Activated T-helper 17 cell treated with anti-CD3 and anti-CD28 coated beads, Interleukin-2, amount 50 U/mL, for 72 hours (primary cell): ENCODE data around the gene PTTG1. TPM values are rescaled to one million over a fixed set of nuclear protein-coding genes. Genes with fewer than 3 reads are reported as not detected.
A peak's percentile ranks its signal among the peaks of the same experiment; 100 is the strongest.

Source experiments
- ATAC-seq: fragments of 150-1000 bp; cut with Tn5 transposase; replicated peaks from 2 replicates; pipeline ENCODE4 v1.10.0; 2021; ENCODE audit warnings: mild to moderate bottlenecking, moderate library complexity
- H3K27ac Mint-ChIP-seq: one replicate; pipeline ENCODE4 v1.8.0; 2022; ENCODE audit warnings: mixed read lengths
- H3K27me3 Mint-ChIP-seq: one replicate; pipeline ENCODE4 v1.8.0; 2022; ENCODE audit warnings: mixed read lengths
- H3K36me3 Mint-ChIP-seq: one replicate; pipeline ENCODE4 v1.8.0; 2022; ENCODE audit warnings: low read depth, mild to moderate bottlenecking, mixed read lengths
- H3K4me1 Mint-ChIP-seq: one replicate; pipeline ENCODE4 v1.8.0; 2022; ENCODE audit warnings: mixed read lengths
- H3K4me3 Mint-ChIP-seq: one replicate; pipeline ENCODE4 v1.8.0; 2022; ENCODE audit warnings: mild to moderate bottlenecking, mixed read lengths
- H3K9me3 Mint-ChIP-seq: one replicate; pipeline ENCODE4 v1.8.0; 2022; ENCODE audit warnings: mixed read lengths
- total RNA-seq, 2 donors: library from RNA; stranded (reverse); gene quantifications; one replicate each; pipeline ENCODE4 v1.2.3, GENCODE V29; 2022

Gene PTTG1
- total RNA-seq = 100 to 1,000 TPM; 172 to 221 TPM

DNA sequence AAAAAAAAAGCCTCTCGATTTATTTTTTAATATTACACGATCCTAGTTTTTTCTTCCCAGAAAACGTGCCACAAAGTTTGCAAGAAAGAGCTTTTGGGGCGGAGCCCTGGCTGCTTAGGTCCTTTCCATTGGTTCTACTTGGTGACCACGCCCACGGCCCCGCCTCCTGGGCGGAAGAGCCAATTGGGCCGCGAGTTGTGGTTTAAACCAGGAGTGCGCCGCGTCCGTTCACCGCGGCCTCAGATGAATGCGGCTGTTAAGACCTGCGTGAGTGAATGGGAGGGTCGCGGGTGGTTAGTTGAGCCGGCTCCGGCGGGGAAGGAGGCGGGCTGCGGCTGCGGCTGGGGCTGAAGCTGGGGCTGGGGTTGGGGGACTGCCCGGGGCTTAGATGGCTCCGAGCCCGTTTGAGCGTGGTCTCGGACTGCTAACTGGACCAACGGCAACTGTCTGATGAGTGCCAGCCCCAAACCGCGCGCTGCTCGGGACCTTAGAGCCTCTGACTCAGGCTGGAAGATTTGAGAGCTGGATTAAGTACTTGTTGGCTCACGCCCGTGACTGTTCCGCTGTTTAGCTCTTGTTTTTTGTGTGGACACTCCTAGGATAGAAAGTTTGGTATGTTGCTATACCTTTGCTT lies at the start of gene PTTG1:
PTTG1 (plus strand) TSS at position 231 of the 634 bp plus-strand sequence. CDS start 458 bp downstream, outside the sequence.
- H3K4me3 Mint-ChIP-seq = peak within 1 kb of the TSS; percentile 93
- no peaks in the 10 kb centered on the region for H3K27me3 Mint-ChIP-seq
- ATAC-seq = peak; percentile 84
- H3K4me1 Mint-ChIP-seq = peaks cover 40% of the 10 kb centered on the region
- H3K27ac Mint-ChIP-seq = peak within 1 kb of the TSS; percentile 89
- H3K9me3 Mint-ChIP-seq = no peaks in the 10 kb centered on the region
- peaks cover 65% of the 10 kb centered on the region for H3K36me3 Mint-ChIP-seq

DNA sequence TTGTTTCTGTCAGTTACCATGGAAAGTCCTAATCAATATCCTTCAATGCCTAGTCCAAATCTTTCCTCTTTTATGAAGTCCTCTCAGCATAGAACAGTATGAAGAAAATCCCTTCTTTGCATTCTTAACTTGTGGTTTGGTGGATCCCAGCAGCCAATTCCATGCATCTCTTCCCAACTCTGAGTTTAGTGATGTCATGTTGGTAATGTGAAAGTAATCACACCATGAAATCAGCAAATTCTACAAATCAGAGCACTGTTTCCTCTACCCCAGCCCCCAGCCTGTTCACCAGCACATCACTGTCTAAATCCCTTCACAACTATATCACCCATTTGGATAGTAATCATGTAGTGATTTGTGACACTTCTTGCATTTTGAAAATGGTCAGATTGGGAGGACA lies 46.5 kb upstream of the PTTG1 start:
- ATAC-seq = no peak

DNA sequence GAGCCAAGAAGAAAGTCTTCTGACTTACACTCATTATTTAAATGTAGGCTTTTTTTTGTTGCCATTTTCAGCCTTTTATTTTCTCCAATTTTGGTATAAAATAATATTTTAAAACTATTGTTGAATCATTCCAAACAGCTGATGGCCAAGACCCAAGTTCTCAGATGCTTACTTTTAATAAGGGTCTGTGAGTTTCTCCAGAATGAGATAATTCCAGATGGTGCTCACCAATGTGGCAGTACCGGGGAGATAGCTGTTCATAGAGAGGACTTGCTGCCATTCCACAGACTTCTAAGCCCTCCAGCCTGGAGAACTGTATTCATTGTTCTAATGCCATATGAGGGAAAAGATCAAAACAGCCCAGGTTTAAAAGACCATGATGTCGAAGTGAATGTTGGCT lies 46.0 kb upstream of the PTTG1 start:
- no peak for ATAC-seq
- no peak overlapping the region for H3K27ac Mint-ChIP-seq
- peaks cover 3% of the 10 kb centered on the region for H3K4me1 Mint-ChIP-seq
- no peak overlapping the region for H3K4me3 Mint-ChIP-seq
- no peaks in the 10 kb centered on the region for H3K9me3 Mint-ChIP-seq
- peaks cover 51% of the 10 kb centered on the region for H3K27me3 Mint-ChIP-seq
- H3K36me3 Mint-ChIP-seq = no peaks in the 10 kb centered on the region

More for the DNA sequence above, 46.5 kb upstream of the PTTG1 start:
- Mint-ChIP-seq H3K36me3 (no peaks in the 10 kb centered on the region), H3K27ac (no peak overlapping the region), H3K27me3 (peaks cover 54% of the 10 kb centered on the region), H3K4me3 (no peak overlapping the region), H3K4me1 (peaks cover 3% of the 10 kb centered on the region), H3K9me3 (no peaks in the 10 kb centered on the region)

DNA sequence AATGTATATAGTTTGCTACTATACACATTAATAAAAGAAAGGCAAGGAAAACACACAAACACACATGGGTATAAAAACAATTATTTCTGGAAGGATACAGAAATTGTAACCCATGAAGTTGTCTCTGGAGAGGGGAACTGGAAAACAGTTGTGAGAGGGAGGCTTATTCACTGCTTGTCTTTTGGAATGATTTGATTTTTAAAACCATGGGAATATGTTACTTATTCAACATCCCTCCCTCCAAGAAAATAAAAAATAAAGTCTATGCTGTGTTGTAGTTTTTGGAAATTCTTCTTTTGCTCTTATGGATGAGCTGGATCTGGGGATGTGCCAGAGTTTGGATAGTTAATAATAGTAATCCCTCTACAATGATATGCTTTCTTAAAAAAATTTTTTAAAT lies 45.2 kb upstream of the PTTG1 start:
- no peak for ATAC-seq
- Mint-ChIP-seq H3K27ac (no peak overlapping the region), H3K4me3 (no peak overlapping the region), H3K36me3 (no peaks in the 10 kb centered on the region), H3K27me3 (peaks cover 44% of the 10 kb centered on the region), H3K9me3 (no peaks in the 10 kb centered on the region), H3K4me1 (no peaks in the 10 kb centered on the region)

DNA sequence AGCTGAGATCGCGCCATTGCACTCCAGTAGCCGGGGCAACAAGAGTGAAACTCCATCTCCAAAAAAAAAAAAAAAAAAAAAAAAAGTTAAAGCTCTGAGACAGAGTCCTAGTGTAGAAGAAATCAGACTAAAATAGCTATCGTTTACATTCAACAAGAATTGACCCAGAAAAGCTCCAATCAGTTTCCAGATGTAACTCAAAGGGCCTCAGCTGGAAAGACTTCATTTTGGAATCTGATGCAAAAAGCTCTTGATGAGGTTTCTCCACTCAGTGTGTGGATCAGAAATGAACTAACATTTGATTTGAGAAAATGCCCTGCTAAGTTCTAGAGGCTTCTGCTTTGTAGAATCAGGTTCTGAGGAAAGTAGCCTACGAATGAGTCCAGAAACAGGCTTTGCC lies 44.0 kb upstream of the PTTG1 start:
- Mint-ChIP-seq H3K27me3 (peaks cover 34% of the 10 kb centered on the region), H3K9me3 (no peaks in the 10 kb centered on the region), H3K27ac (no peak overlapping the region), H3K4me3 (no peak overlapping the region), H3K36me3 (no peaks in the 10 kb centered on the region), H3K4me1 (no peaks in the 10 kb centered on the region)
- ATAC-seq = no peak

DNA sequence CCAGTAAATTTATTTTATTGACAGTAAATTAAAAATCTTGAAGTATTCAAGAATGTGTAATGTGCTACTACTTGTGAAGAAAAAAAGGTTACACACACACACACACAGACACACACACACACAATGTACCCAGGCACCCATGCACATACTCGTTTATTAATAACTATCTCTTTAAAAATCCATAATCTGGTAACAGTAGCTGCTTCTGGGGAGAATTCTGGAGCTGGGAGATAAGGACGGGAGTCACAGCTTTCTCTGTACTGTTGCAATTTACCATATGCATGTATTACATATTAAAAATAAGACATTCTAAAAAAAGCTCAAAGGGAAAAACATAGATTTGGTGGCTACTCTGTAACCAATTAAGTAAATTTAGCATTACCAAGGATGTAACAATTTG lies 43.3 kb upstream of the PTTG1 start:
- no peaks in the 10 kb centered on the region for H3K36me3 Mint-ChIP-seq
- ATAC-seq = no peak
- no peaks in the 10 kb centered on the region for H3K4me1 Mint-ChIP-seq
- H3K9me3 Mint-ChIP-seq = no peaks in the 10 kb centered on the region
- no peak overlapping the region for H3K4me3 Mint-ChIP-seq
- H3K27me3 Mint-ChIP-seq = peaks cover 29% of the 10 kb centered on the region
- no peak overlapping the region for H3K27ac Mint-ChIP-seq

DNA sequence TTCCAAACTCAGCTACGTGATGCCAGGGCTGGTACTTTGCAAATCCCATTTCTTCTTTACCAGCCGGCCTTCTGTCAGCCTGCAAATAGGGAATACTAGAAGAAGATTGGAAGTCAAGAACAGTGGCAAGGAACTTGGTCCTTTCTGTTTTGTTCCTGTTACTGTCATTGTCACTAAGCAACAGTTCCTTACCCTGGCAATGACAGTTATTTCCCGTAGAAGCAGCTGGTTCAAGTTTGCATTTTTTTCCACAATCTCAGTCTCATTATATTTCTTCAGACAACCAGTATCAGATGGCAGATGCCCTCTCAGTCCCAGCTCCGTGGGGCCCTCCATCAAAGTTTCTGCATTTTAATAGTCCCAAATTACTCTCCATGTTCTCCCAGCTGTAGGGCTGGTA lies 42.1 kb upstream of the PTTG1 start:
- H3K4me3 Mint-ChIP-seq = no peak overlapping the region
- H3K9me3 Mint-ChIP-seq = no peaks in the 10 kb centered on the region
- no peaks in the 10 kb centered on the region for H3K4me1 Mint-ChIP-seq
- no peak for ATAC-seq
- H3K27ac Mint-ChIP-seq = no peak overlapping the region
- peaks cover 21% of the 10 kb centered on the region for H3K27me3 Mint-ChIP-seq
- no peaks in the 10 kb centered on the region for H3K36me3 Mint-ChIP-seq

DNA sequence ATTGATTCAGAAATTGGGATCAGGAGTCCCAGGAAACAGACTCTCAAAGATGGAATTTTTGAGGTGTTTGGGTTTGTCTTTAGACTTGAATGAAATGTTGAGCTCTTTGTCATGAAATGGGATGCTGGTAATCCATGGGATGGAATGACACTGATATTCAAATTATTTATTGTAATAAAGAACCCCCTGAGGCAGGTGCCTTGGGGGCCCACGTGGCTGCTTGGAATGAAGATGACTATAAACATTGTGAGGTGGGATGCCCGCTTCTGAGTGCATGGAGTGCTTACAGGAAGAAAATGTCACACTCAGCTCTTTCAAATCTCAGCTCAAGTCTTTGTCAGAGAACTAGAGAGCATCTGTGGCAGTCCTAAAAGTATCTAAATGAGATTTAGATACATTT lies 41.6 kb upstream of the PTTG1 start:
- no peaks in the 10 kb centered on the region for H3K4me1 Mint-ChIP-seq
- H3K9me3 Mint-ChIP-seq = no peaks in the 10 kb centered on the region
- H3K27ac Mint-ChIP-seq = no peak overlapping the region
- no peak overlapping the region for H3K4me3 Mint-ChIP-seq
- H3K36me3 Mint-ChIP-seq = no peaks in the 10 kb centered on the region
- H3K27me3 Mint-ChIP-seq = peaks cover 18% of the 10 kb centered on the region
- no peak for ATAC-seq

DNA sequence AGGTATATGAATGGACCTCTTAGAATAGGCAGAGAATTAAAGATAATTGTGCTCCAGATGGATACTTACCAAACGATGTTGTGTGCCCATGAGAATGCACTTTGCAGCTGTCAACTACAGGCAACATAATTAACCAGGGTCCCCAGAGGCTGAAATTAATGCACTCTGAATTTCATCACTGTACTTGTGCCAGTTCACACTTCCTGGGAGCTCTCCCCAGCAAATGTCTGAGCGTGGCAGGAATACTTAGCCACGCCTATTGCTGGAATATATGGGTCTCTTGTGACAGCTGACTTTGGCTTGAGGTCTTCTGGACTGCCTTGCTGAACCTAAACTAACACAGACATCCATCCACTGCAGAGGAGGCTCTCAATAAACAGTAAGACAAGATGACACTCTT lies 39.3 kb upstream of the PTTG1 start:
- Mint-ChIP-seq H3K4me1 (no peaks in the 10 kb centered on the region), H3K36me3 (no peaks in the 10 kb centered on the region), H3K4me3 (no peak overlapping the region), H3K27ac (no peak overlapping the region), H3K9me3 (peaks cover 4% of the 10 kb centered on the region), H3K27me3 (peaks cover 10% of the 10 kb centered on the region)
- no peak for ATAC-seq

DNA sequence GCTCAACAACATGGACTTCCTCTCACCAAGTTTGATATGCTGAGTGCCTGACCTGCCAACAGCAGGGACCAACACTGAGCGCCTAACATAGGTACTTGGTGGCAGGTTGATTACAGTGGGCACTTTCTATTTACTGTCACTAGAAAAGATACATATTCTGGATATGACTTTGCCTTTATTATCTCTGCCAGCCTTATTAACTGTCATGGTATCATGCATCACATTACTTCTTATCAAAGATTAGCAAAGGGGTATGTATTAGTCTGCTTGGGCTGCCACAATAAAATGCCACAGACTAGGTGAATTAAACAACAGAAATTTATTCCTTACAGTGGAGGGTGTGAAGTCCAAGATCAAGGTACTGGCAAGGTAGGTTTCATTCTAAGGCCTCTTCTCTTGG lies 37.0 kb upstream of the PTTG1 start:
- no peak overlapping the region for H3K4me3 Mint-ChIP-seq
- H3K9me3 Mint-ChIP-seq = peaks cover 12% of the 10 kb centered on the region
- no peak for ATAC-seq
- H3K4me1 Mint-ChIP-seq = no peaks in the 10 kb centered on the region
- H3K27me3 Mint-ChIP-seq = peaks cover 3% of the 10 kb centered on the region
- H3K27ac Mint-ChIP-seq = no peak overlapping the region
- no peaks in the 10 kb centered on the region for H3K36me3 Mint-ChIP-seq

DNA sequence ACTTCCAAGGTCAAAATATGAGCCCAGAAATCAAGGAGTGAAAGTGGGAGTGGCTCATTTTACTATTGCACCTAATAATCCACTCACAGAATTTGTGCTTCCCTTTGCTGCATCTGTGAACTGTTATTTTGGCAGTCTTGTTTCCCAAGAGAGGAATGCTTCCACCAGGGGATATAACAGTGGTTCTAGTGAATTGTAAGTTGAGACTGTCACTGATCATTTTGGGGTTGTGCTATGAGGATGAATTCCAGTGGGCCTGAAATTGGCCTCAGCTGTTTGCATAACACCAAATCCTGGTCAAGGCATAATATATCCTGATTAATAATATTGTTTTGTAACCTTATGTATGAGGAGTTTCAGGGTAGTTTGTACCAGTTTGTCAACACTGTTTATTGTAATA lies 36.2 kb upstream of the PTTG1 start:
- no peaks in the 10 kb centered on the region for H3K4me1 Mint-ChIP-seq
- H3K27ac Mint-ChIP-seq = no peak overlapping the region
- H3K9me3 Mint-ChIP-seq = peaks cover 12% of the 10 kb centered on the region
- H3K36me3 Mint-ChIP-seq = no peaks in the 10 kb centered on the region
- no peak for ATAC-seq
- no peak overlapping the region for H3K4me3 Mint-ChIP-seq
- no peaks in the 10 kb centered on the region for H3K27me3 Mint-ChIP-seq

DNA sequence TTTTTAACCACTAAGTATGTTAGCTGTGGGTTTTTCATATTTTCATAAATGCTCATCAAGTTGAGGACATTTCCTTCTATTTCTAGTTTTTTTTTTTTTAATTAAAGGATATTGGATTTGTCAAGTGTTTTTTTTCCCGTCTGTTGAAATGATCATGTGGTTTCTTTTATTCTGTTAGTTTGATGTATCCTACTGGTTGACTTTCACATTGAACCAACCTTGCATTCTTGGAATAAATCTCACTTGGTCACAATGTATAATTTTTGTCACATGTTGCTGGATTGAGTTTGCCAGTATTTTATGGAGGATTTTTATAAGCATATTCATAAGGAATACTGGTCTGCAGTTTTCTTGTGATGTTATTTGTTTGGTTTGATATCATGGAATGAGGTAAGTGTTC lies 34.2 kb upstream of the PTTG1 start:
- H3K4me3 Mint-ChIP-seq = no peak overlapping the region

DNA sequence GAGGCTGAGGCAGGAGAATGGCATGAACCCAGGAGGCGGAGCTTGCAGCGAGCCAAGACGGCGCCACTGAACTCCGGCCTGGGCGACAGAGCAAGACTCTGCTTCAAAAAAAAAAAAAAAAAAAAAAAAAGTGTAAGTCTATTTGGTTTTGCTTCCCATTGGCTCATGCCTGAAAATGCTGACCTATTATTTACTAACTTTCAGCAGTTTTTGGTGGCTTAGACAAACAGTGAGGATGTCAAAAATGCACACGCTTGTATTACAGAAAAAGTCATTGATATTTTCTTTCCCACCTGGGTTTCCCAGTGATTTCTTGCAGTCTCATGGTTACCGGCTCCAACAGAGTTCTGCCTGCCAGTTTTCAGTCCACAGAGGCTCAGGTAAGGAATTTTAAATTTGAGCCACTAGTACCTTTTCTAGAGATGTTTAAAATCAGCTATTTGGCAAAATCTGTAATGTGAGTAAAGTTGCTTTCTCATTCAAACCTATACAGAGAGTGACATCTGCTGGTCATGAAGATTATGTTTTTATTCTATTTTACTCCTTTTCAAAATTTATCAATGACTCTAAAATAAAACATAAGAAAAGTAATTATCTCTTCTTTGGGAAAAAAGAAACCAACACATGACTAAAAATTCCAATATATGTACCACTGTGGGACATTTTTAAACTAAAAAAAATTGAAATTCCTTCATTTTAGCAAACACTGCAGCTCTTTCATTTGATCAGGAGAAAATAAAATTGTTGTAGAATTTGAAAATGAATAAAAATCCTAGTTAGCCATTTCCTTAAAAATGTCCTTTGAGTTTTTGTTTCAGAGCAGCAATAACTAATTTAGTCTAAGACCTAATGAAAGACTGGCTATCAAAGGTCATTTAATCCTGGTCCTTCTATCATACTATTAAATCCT lies 30.6 kb upstream of the PTTG1 start:
- no peak overlapping the region for H3K4me3 Mint-ChIP-seq
- H3K27ac Mint-ChIP-seq = no peak overlapping the region
- H3K4me1 Mint-ChIP-seq = no peaks in the 10 kb centered on the region
- H3K36me3 Mint-ChIP-seq = no peaks in the 10 kb centered on the region
- no peaks in the 10 kb centered on the region for H3K27me3 Mint-ChIP-seq
- ATAC-seq = no peak
- H3K9me3 Mint-ChIP-seq = peaks cover 12% of the 10 kb centered on the region

More for the DNA sequence above, 34.2 kb upstream of the PTTG1 start:
- H3K9me3 Mint-ChIP-seq = peaks cover 12% of the 10 kb centered on the region
- no peak for ATAC-seq
- no peaks in the 10 kb centered on the region for H3K27me3 Mint-ChIP-seq
- no peaks in the 10 kb centered on the region for H3K36me3 Mint-ChIP-seq
- no peaks in the 10 kb centered on the region for H3K4me1 Mint-ChIP-seq
- no peak overlapping the region for H3K27ac Mint-ChIP-seq

DNA sequence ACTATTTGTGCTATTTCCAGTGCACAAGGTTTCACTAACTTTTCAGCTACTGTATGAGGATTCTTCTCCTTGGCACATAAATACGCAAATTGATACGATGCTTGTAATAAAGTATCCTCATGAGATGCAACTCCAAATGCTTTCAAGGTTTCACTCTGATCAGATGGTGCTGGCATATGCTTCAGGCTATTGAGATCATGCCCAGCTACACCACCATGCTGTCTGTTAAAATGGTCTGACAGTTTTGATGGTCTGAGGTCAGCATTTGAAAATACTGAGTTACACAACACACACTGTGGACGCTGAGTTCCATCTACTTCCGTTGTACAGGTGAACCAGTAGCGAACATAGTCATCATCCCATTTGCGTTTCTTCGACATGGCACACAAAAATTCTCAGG lies 26.5 kb upstream of the PTTG1 start:
- ATAC-seq = no peak
- Mint-ChIP-seq H3K27me3 (no peaks in the 10 kb centered on the region), H3K9me3 (no peaks in the 10 kb centered on the region), H3K4me3 (no peak overlapping the region), H3K4me1 (peaks cover 6% of the 10 kb centered on the region), H3K36me3 (peaks cover 5% of the 10 kb centered on the region), H3K27ac (no peak overlapping the region)

DNA sequence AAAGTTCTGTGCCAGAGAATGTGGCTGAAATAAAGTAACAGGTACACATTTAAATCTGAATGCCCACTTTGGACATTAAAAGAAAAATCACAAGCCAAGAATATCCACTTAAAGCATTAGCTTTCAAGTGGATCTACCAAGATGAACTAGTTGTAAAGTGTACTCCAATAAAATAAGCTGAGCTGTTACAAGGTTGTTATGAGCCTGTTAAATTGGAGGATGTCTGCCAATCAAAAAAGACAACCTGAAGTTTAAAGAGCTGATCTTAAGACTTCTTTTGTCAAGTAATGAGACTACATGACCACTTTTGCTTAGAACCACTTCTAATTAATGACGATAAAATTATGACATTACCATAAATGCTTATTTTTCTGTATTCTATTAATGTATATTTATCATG lies 24.2 kb upstream of the PTTG1 start:
- no peaks in the 10 kb centered on the region for H3K9me3 Mint-ChIP-seq

More for the DNA sequence above, 24.2 kb upstream of the PTTG1 start:
- no peaks in the 10 kb centered on the region for H3K27me3 Mint-ChIP-seq
- ATAC-seq = no peak
- peaks cover 25% of the 10 kb centered on the region for H3K36me3 Mint-ChIP-seq
- H3K4me1 Mint-ChIP-seq = peaks cover 8% of the 10 kb centered on the region
- no peak overlapping the region for H3K4me3 Mint-ChIP-seq
- no peak overlapping the region for H3K27ac Mint-ChIP-seq
